MCF 10A (cell line): ENCODE results near the gene SCARB1. TPM values are rescaled to one million over a fixed set of nuclear protein-coding genes. Genes with fewer than 3 reads are reported as not detected.
A peak's percentile ranks its signal among the peaks of the same experiment; 100 is the strongest.
"Not testable (repeated sequence)": the region's sequence is repeated elsewhere in the genome, so short reads cannot be mapped to it uniquely, and the experiment has no call there.

Experiments used
- Bru-seq: library from RNA; stranded (reverse); fragments of 400-500 nt; gene quantifications from one replicate; lab custom pipeline; 2021; lab: Mats Ljungman, UMichigan
- BruChase-seq, 2 experiments: library from RNA; stranded (reverse); fragments of 400-500 nt; gene quantifications; one replicate each; lab custom pipeline; 2021; lab: Mats Ljungman, UMichigan
- BruUV-seq: library from RNA; stranded (reverse); fragments of 400-500 nt; replicated peaks from 2 replicates; lab custom pipeline; 2021; lab: Mats Ljungman, UMichigan
- CTCF ChIA-PET: fragments of 300-600 bp; sonication (Branson Sonifier 250); formaldehyde crosslinking; extraction: SDS; loops from one replicate; lab custom pipeline; 2021; ENCODE audit warnings: antibody characterized with exemption, inconsistent platforms; lab: Yijun Ruan, JAX
- POLR2A ChIA-PET: fragments of 300-600, 350-650 bp; sonication (Branson Sonifier 250); formaldehyde crosslinking; extraction: SDS; loops from one replicate; lab custom pipeline; 2020; ENCODE audit warnings: antibody characterized with exemption, inconsistent platforms; lab: Yijun Ruan, JAX
- DNase-seq: peaks from one replicate; pipeline ENCODE4 v3.0.0-alpha.2; 2018; ENCODE audit not compliant: unreplicated experiment
- H3K27ac Mint-ChIP-seq: one replicate; pipeline ENCODE4 v1.8.0; 2022; ENCODE audit warnings: mild to moderate bottlenecking, low read depth, mixed read lengths; ENCODE audit not compliant: unreplicated experiment
- H3K27me3 Mint-ChIP-seq: one replicate; pipeline ENCODE4 v1.8.0; 2022; ENCODE audit warnings: mixed read lengths; ENCODE audit not compliant: insufficient read depth, unreplicated experiment
- H3K36me3 Mint-ChIP-seq: one replicate; pipeline ENCODE4 v1.8.0; 2022; ENCODE audit warnings: mild to moderate bottlenecking, moderate library complexity, mixed read lengths; ENCODE audit not compliant: insufficient read depth, unreplicated experiment
- H3K4me1 Mint-ChIP-seq: one replicate; pipeline ENCODE4 v1.8.0; 2022; ENCODE audit warnings: mixed read lengths; ENCODE audit not compliant: insufficient read depth, unreplicated experiment
- H3K4me3 Mint-ChIP-seq: one replicate; pipeline ENCODE4 v1.8.0; 2022; ENCODE audit warnings: mild to moderate bottlenecking, moderate library complexity, mixed read lengths; ENCODE audit not compliant: unreplicated experiment
- H3K9me3 Mint-ChIP-seq: one replicate; pipeline ENCODE4 v1.8.0; 2022; ENCODE audit warnings: mixed read lengths; ENCODE audit not compliant: unreplicated experiment
- CTCF ChIP-seq: fragments of 200-600 bp; IDR thresholded peaks from one replicate; pipeline ENCODE4 v1.8.0; 2022; ENCODE audit warnings: antibody characterized with exemption, mild to moderate bottlenecking; ENCODE audit not compliant: unreplicated experiment
- intact Hi-C: fragments of 100-400 bp; cut with micrococcal nuclease; formaldehyde crosslinking; loops from 2 replicates; pipeline ENCODE4 v1.14.1; 2022
- long read RNA-seq: library from polyadenylated mRNA; stranded (forward); transcript quantifications from one replicate; pipeline ENCODE4 v2.0.0, GENCODE V29; 2022
- total RNA-seq: library from RNA; stranded (reverse); gene quantifications from 2 replicates; pipeline ENCODE4 v1.2.3, GENCODE V29; 2022

The SCARB1 gene
- total RNA-seq (48.2 and 71.0 TPM in 2 replicates), Bru-seq, nascent RNA (percentile 59 among the genes with signal in this experiment), BruChase-seq, experiment 1, labeled RNA remaining after a 6-hour chase (percentile 58 among the genes with signal in this experiment), BruChase-seq, experiment 2, labeled RNA remaining after a 2-hour chase (percentile 57 among the genes with signal in this experiment)
- long read RNA-seq, transcript SCARB1-201 (13 exons, 2,611 nt) = major isoform, 74 of 117 reads
- long read RNA-seq, partial matches to known transcripts = 23 of 117 reads
- long read RNA-seq, other reads (novel, unspliced or antisense) = 16 of 117 reads

GRCh38 chr12:124863416-124864325 is at the start of gene SCARB1:
SCARB1 (minus strand) TSS chr12:124863864; CDS start chr12:124863720, 144 bp downstream.
- DNase-seq = peak; percentile 83
- intact Hi-C loops = loop anchor here (1.0 to 2.0 kb wide), 4 partner anchors 35 to 89 kb away; no protein-coding TSS in a partner anchor
- Mint-ChIP-seq H3K27me3 (no peaks in the 10 kb centered on the region), H3K9me3 (no peaks in the 10 kb centered on the region), H3K4me1 (peaks cover 32% of the 10 kb centered on the region), H3K36me3 (peaks cover under 1% of the 10 kb centered on the region), H3K27ac (peak within 1 kb of the TSS; percentile 86), H3K4me3 (peak within 1 kb of the TSS; percentile 76)
- ChIA-PET CTCF (interaction anchor here (0.6 to 1.7 kb wide), 3 partner anchors 43 to 64 kb away, joined by 3 to 14 read pairs (median 5); partner anchors contain the start of gene UBC), POLR2A (interaction anchor here (1.1 to 3.1 kb wide), 8 partner anchors 25 to 77 kb away, joined by 3 to 22 read pairs (median 9); no protein-coding TSS in a partner anchor)
- TF ChIP-seq CTCF = no peak
- BruUV-seq = no TSS peak

GRCh38 chr12:124912529-124913287 is 49.0 kb upstream of the SCARB1 start:
- H3K9me3 Mint-ChIP-seq, intact Hi-C loops, DNase-seq, H3K27me3 Mint-ChIP-seq: not testable (repeated sequence)
- H3K4me3 Mint-ChIP-seq = peak overlapping the region; percentile 95
- TSS peak; percentile 35 for BruUV-seq
- ChIA-PET CTCF (interaction anchor here (1.8 to 4.6 kb wide), 2 partner anchors 15 to 26 kb away, joined by 12 to 64 read pairs; no protein-coding TSS in a partner anchor), POLR2A (interaction anchor here (0.8 to 31.0 kb wide), 6 partner anchors 2 to 84 kb away, joined by 4 to 2121 read pairs (median 13); partner anchors contain the start of gene UBC)
- peaks cover 30% of the 10 kb centered on the region for H3K4me1 Mint-ChIP-seq
- H3K36me3 Mint-ChIP-seq = peaks cover 70% of the 10 kb centered on the region
- H3K27ac Mint-ChIP-seq = peak overlapping the region; percentile 100

- intact Hi-C loops, H3K9me3 Mint-ChIP-seq, H3K27me3 Mint-ChIP-seq, DNase-seq, BruUV-seq: not testable (repeated sequence)
- peak overlapping the region; percentile 77 for H3K4me3 Mint-ChIP-seq
- ChIA-PET POLR2A (interaction anchor here (0.6 to 21.4 kb wide), 9 partner anchors 11 to 1258 kb away, joined by 3 to 2121 read pairs (median 4); partner anchors contain the start of gene UBC), CTCF (interaction anchor here (8.6 kb wide), 1 partner anchor 26 kb away, joined by 200 read pairs; no protein-coding TSS in a partner anchor)
- H3K36me3 Mint-ChIP-seq = peaks cover 66% of the 10 kb centered on the region
- peak overlapping the region; percentile 68 for H3K27ac Mint-ChIP-seq
- peaks cover 29% of the 10 kb centered on the region for H3K4me1 Mint-ChIP-seq
Observed at GRCh38 chr12:124911521-124911920, 47.9 kb upstream of the SCARB1 start.

GRCh38 chr12:124910561-124911478 is 47.2 kb upstream of the SCARB1 start:
- Mint-ChIP-seq H3K9me3 (no peaks in the 10 kb centered on the region), H3K4me3 (peak overlapping the region; percentile 77), H3K27me3 (no peaks in the 10 kb centered on the region), H3K27ac (peak overlapping the region; percentile 68), H3K36me3 (peaks cover 70% of the 10 kb centered on the region), H3K4me1 (peaks cover 32% of the 10 kb centered on the region)
- POLR2A ChIA-PET = interaction anchor here (0.6 to 21.4 kb wide), 7 partner anchors 10 to 1257 kb away, joined by 3 to 2121 read pairs (median 4); partner anchors contain the start of gene UBC
- no peak for DNase-seq
- CTCF ChIA-PET = interaction anchor here (0.6 to 8.6 kb wide), 3 partner anchors 13 to 83 kb away, joined by 3 to 200 read pairs (median 5); no protein-coding TSS in a partner anchor
- intact Hi-C loops = no loop called here
- BruUV-seq = no TSS peak
- no peak for TF ChIP-seq CTCF
